ENCODE data around the gene SORCS2. TPM values are rescaled to one million over a fixed set of nuclear protein-coding genes. Genes with fewer than 3 reads are reported as not detected.

The SORCS2 gene
- total RNA-seq, 6 experiments from 2014 or later = 0.18 to 6.2 (median 3.1) TPM

DNA sequence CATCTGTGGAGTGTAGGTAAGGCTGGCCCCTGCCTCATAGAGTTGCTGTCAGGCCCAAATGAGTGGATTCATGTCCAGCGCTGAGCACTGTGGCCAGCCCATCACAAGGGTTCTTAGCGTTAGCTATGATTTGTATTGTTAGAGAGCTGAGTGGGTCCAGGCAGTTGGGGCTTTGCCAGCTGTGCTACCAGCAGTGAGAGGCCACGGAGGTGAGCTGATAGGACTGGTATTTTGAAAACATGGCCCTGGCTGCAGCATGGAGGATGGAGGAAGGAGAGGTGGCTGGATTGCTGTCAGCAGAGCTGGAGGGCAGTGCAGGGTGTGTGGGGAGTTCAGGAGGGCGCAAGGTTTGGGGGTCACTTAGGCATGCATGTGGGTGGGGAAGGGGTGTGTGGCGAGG is 172.6 kb downstream of the SORCS2 start:
- Histone ChIP-seq H3K27me3 (no peaks in the 10 kb centered on the region), H3K4me1 (peaks cover 0 to 6% (median 0%) of the 10 kb centered on the region in 4 donors), H3K36me3 (no peaks in the 10 kb centered on the region), H3K4me3 (no peak overlapping the region), H3K9me3 (no peaks in the 10 kb centered on the region), H3K27ac (no peak overlapping the region)
- ATAC-seq (no peak), DNase-seq (no peak)
- WGBS (ENCODE audit: insufficient coverage, low coverage, low lambda C conversion rate, missing lambda C conversion rate) = 73% methylated on average over 5 of the region's 5 CpGs
- intact Hi-C loops (cut with DNase I) = no loop called here
- TF ChIP-seq POLR2A (IDR thresholded peaks at IDR 0.05) = no peak
- TF ChIP-seq, protein P1, sequence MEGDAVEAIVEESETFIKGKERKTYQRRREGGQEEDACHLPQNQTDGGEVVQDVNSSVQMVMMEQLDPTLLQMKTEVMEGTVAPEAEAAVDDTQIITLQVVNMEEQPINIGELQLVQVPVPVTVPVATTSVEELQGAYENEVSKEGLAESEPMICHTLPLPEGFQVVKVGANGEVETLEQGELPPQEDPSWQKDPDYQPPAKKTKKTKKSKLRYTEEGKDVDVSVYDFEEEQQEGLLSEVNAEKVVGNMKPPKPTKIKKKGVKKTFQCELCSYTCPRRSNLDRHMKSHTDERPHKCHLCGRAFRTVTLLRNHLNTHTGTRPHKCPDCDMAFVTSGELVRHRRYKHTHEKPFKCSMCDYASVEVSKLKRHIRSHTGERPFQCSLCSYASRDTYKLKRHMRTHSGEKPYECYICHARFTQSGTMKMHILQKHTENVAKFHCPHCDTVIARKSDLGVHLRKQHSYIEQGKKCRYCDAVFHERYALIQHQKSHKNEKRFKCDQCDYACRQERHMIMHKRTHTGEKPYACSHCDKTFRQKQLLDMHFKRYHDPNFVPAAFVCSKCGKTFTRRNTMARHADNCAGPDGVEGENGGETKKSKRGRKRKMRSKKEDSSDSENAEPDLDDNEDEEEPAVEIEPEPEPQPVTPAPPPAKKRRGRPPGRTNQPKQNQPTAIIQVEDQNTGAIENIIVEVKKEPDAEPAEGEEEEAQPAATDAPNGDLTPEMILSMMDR (IDR thresholded peaks at IDR 0.05) = no peak

DNA sequence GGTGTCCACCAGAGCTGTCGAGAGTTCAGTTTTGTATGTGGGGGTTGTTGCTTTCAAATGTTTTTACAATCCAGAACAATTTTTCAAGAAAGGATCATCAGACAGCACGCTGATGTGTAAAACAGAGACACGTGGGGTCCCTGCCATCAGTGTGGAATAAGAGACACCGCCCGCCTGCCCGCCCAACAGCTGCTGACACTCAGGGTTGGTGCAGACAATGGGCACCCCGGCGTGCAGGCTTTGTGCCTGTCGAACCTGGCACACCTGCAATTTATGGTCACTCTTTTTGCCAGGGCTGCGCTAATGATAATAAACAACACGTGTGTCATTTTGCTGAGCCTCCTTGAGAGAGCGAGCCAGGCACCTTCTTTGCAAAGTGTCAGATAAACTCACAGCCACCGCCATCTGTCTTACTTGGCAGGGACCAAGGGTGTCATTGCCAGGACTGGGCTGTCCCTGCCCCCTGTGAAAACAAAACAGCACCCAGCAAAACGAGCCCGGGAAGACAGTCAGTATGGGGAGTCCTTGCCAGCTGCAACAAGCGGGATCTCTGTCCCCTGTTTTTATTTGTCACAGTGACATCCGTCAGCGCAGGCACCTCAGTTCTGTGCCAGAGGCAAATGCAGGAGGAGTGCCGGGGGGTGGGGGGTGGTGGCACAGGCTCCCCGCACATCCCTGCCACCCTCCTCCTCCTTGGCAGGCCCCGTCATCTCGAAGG is 173.3 kb downstream of the SORCS2 start:
- 32% methylated on average over 6 of the region's 22 CpGs for WGBS (ENCODE audit: insufficient coverage, low coverage, low lambda C conversion rate, missing lambda C conversion rate)
- Histone ChIP-seq H3K27ac (no peak overlapping the region), H3K4me3 (no peak overlapping the region), H3K4me1 (peaks cover 0 to 6% (median 0%) of the 10 kb centered on the region in 4 donors), H3K36me3 (no peaks in the 10 kb centered on the region), H3K9me3 (no peaks in the 10 kb centered on the region), H3K27me3 (no peaks in the 10 kb centered on the region)
- ATAC-seq (peak; percentile 79 to 82 (median 80)), DNase-seq (no peak)
- TF ChIP-seq, protein P1 (IDR thresholded peaks at IDR 0.05) = no peak
- no peak for TF ChIP-seq POLR2A (IDR thresholded peaks at IDR 0.05)
- intact Hi-C loops (cut with DNase I) = no loop called here

DNA sequence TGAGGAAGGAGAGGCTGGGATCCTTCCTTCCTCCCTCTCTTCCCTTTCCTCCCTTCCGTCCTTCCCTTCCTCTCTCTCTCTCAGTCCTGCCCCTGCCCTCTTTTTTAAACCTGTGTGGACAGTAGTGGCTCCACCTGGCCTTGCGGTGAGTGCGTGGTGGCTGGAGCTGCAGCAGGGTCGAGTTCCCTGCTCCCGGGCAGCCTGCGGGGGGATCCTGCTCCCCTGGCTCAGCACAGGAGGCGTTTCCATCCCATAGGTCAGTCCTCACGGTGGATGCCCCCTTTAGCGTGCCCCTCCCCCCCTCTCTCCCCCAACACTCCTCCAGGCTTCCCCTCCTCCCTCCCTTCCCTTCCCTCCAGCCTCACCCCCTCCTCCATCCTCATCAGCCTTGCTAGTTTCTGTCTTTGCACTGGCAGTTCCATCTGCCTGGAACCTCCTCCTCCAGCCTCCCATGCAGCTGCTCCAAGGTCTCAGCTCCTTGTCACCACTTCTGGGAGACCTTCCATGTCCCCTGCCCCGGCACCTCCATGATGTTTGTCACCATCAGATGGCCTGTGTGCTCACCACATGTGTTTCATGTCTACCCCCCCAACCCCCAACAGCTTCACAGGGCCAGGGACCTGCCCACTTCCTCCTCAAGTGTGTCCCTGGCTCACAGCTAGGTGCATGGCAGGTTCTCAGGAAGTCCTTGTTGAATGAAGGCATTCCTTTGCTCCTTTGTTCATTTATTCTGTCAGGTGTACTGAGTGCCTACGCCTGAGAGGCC is 174.0 kb downstream of the SORCS2 start:
- ATAC-seq = peak in 1 of 4 donors; percentile 11
- H3K4me1 ChIP-seq = peaks cover 0 to 6% (median 0%) of the 10 kb centered on the region in 4 donors
- intact Hi-C loops (cut with DNase I) = no loop called here

DNA sequence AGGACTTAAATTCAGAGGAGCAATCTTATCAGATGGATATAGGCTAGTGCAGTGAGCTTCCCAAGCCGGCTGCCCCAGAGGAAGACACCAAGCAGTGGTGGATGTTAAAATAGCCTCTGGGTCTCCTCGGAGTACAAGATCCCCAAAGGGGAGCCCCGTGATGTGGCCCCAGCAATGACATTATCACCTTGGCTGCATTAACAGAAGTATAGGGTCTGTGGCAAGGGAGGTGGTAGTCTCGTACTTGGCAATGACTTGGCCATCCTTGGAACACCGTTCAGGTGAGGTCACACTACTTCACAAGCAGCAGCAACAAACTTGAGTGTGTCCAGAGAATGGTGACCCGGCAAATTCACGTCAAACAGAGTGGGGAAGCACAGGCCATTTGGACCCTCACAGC is 174.6 kb downstream of the SORCS2 start:
- Histone ChIP-seq H3K9me3 (no peaks in the 10 kb centered on the region), H3K36me3 (no peaks in the 10 kb centered on the region), H3K27ac (no peak overlapping the region), H3K27me3 (no peaks in the 10 kb centered on the region), H3K4me1 (peaks cover 0 to 6% (median 0%) of the 10 kb centered on the region in 4 donors), H3K4me3 (no peak overlapping the region)
- TF ChIP-seq, protein P1 (IDR thresholded peaks at IDR 0.05) = no peak
- no peak for TF ChIP-seq POLR2A (IDR thresholded peaks at IDR 0.05)
- ATAC-seq (no peak), DNase-seq (no peak)
- intact Hi-C loops (cut with DNase I) = no loop called here
- 50% methylated on average over 2 of the region's 7 CpGs for WGBS (ENCODE audit: insufficient coverage, low coverage, low lambda C conversion rate, missing lambda C conversion rate)

More for the DNA sequence above, 174.0 kb downstream of the SORCS2 start:
- 38% methylated on average over 9 of the region's 11 CpGs for WGBS (ENCODE audit: insufficient coverage, low coverage, low lambda C conversion rate, missing lambda C conversion rate)
- DNase-seq = no peak
- no peak for TF ChIP-seq POLR2A (IDR thresholded peaks at IDR 0.05)
- TF ChIP-seq, protein P1 (IDR thresholded peaks at IDR 0.05) = no peak
- H3K4me3 ChIP-seq = no peak overlapping the region
- H3K36me3 ChIP-seq = no peaks in the 10 kb centered on the region
- H3K27me3 ChIP-seq = no peaks in the 10 kb centered on the region
- H3K27ac ChIP-seq = no peak overlapping the region
- no peaks in the 10 kb centered on the region for H3K9me3 ChIP-seq

All from right lobe of liver (tissue), 6 donors.